GM06990 (cell line): ENCODE data around the gene RFX4.

Experiments
- DNase-seq: peaks from one replicate; pipeline ENCODE4 v3.0.0-alpha.2; 2011; ENCODE audit not compliant: insufficient read length; ENCODE audit errors: extremely low read depth
- H3K27me3 ChIP-seq: replicated peaks from 2 replicates; pipeline ENCODE4 v1.6.0; 2011; ENCODE audit warnings: low read length; ENCODE audit not compliant: control insufficient read depth, insufficient read depth
- H3K36me3 ChIP-seq: 2 replicates; pipeline ENCODE4 v1.5.1; 2011; ENCODE audit warnings: low read length; ENCODE audit not compliant: control insufficient read depth, insufficient read depth
- H3K4me3 ChIP-seq: replicated peaks from 2 replicates; pipeline ENCODE4 v1.5.1; 2011; ENCODE audit warnings: low read depth, mild to moderate bottlenecking, control low read depth, low read length
- TF ChIP-seq, protein P1 (sequence below): IDR thresholded peaks from 2 replicates; pipeline ENCODE4 v1.5.1; 2011; ENCODE audit warnings: low read length, control low read depth, mild to moderate bottlenecking, inconsistent platforms; ENCODE audit not compliant: insufficient read depth, poor library complexity, severe bottlenecking

RFX4 gene

GRCh38 chr12:106583242-106584103 is 669 bp downstream of the RFX4 start:
- H3K36me3 ChIP-seq: no peaks in the 10 kb centered on the region
- TF ChIP-seq, protein P1, sequence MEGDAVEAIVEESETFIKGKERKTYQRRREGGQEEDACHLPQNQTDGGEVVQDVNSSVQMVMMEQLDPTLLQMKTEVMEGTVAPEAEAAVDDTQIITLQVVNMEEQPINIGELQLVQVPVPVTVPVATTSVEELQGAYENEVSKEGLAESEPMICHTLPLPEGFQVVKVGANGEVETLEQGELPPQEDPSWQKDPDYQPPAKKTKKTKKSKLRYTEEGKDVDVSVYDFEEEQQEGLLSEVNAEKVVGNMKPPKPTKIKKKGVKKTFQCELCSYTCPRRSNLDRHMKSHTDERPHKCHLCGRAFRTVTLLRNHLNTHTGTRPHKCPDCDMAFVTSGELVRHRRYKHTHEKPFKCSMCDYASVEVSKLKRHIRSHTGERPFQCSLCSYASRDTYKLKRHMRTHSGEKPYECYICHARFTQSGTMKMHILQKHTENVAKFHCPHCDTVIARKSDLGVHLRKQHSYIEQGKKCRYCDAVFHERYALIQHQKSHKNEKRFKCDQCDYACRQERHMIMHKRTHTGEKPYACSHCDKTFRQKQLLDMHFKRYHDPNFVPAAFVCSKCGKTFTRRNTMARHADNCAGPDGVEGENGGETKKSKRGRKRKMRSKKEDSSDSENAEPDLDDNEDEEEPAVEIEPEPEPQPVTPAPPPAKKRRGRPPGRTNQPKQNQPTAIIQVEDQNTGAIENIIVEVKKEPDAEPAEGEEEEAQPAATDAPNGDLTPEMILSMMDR: no peak
- peak; percentile 22 for DNase-seq
- H3K4me3 ChIP-seq: no peak overlapping the region
- H3K27me3 ChIP-seq: peaks cover 5% of the 10 kb centered on the region

DNA sequence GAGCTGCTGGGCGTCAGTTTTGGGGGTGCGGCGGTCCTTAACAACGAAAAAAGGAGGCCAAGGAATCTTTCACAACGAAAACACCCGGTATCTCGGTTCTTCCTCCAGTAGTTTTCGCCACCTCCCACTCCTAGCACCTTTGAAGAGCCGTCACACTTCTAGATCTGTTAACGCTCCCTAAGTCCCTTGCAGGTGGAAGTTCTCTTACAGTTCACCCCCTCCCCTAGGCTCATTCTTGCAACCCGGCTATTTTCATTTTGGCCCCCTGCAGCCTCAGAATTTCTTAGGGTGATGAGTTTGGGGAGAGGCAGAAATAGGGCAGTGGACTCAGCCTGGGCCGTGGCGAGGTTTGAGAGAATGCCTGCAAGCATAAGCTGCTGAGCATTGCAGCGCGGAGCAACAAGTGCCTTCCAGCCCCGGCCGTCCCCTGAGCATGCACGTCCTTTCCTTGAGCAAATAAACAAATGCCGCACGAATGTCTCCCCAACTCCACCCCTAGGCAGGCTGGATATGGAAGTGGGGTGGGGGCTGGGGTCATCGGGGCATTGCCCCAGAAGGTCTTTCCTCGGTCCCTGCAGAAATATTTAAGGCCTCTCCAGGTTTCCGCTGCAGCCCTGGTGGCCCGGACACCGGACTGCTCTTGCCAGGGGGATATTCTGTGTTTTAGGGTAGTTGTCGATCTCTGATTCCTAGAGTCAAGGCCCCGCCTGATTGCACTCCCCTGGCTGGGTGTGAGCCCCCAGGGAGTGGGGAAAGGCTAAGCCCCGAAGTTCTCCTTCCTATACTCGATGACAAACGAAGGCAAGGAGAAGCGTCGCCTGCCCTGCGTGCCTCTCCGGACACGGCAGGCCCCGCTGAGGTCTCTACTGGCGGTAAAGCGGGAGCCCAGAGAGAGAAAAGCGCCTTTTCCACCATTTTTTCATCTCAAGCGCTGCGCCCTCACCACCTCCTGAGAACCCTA is 1.6 kb downstream of the RFX4 start:
- peaks cover 5% of the 10 kb centered on the region for H3K27me3 ChIP-seq
- no peak for DNase-seq

DNA sequence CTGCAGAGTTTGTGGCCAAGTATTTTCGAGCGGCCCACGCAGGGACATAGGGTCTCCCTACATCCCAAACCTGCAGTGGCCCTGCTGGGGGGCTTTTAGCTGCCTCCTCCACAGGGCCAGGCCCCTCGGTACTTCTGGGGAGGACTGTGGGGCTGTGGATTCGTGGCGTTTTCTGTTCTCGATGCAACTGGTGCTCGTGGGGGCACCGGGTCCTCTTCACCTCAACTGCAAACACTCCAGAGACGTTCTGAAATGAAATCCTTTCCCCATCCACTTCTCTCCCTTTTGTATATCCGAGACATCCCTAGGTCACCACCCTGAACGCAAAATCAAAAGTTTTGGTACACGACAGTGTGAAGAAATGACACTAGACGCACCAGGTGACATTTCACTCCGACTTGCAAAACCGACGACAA is 2.3 kb downstream of the RFX4 start:
- TF ChIP-seq, protein P1: no peak
- DNase-seq: no peak
- Histone ChIP-seq H3K27me3 (peaks cover 5% of the 10 kb centered on the region), H3K4me3 (no peak overlapping the region), H3K36me3 (no peaks in the 10 kb centered on the region)

More for the DNA sequence above, 1.6 kb downstream of the RFX4 start:
- Histone ChIP-seq H3K36me3 (no peaks in the 10 kb centered on the region), H3K4me3 (no peak overlapping the region)
- TF ChIP-seq, protein P1: no peak

GRCh38 chr12:106585521-106586277 is 2.9 kb downstream of the RFX4 start:
- no peak overlapping the region for H3K4me3 ChIP-seq
- DNase-seq: peak; percentile 33
- TF ChIP-seq, protein P1: no peak
- peaks cover 5% of the 10 kb centered on the region for H3K27me3 ChIP-seq
- H3K36me3 ChIP-seq: no peaks in the 10 kb centered on the region

DNA sequence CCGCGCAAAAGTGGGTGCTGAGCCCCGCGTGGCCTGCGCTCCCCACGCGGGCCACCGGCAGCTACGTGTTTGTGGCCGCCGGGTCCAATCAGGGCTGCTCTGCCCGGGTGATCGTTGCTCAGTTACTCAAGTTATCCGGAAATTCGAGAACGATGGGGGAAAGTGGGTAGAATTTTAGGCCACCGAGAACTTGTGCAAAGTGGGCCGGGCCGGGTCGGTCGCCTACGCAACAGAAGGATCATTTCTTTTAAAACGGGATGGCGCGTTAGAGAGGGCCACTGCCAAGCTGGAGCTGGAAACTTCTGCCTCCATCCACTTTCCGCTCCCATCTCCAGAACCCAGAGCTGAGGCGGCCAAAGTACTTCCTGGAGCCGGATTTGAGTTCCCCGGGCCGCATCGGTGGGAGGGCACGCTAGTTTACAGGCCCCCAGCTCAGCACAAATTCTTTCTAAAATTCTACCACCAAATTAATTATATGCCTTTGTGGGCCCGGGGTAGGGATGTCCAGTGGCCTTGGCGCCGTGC is 3.5 kb downstream of the RFX4 start:
- DNase-seq: no peak
- TF ChIP-seq, protein P1: no peak
- peaks cover 5% of the 10 kb centered on the region for H3K27me3 ChIP-seq

More for the DNA sequence above, 3.5 kb downstream of the RFX4 start:
- H3K36me3 ChIP-seq: no peaks in the 10 kb centered on the region
- no peak overlapping the region for H3K4me3 ChIP-seq
